Measurements from ENCODE around the gene C20orf173.

Gene C20orf173

DNA sequence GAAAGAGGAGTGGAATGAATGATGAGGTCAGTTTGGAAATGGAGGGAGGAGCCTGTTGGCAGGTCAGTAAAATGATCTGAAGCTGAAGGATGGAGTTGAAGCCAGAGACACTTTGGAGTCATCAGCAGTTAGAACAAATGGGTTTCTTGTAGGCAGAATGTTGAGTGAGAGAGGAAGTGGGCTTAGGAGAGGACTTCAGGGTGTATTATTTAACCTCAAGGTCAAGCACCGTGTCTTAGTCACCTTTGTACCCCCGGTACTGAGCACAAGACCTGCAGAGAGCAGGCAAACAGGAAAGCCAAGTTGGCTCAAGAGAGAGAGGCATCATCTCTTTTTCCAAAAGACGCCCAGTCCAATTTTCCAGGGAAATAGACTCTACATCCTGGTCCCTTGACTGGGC lies 23.3 kb downstream of the C20orf173 start:
- DNase-seq = no peak

- DNase-seq = no peak
Measured at GRCh38 chr20:35504751-35505150, 24.7 kb downstream of the C20orf173 start.

GRCh38 chr20:35503841-35504561 lies 25.5 kb downstream of the C20orf173 start:
- no peak for DNase-seq

DNA sequence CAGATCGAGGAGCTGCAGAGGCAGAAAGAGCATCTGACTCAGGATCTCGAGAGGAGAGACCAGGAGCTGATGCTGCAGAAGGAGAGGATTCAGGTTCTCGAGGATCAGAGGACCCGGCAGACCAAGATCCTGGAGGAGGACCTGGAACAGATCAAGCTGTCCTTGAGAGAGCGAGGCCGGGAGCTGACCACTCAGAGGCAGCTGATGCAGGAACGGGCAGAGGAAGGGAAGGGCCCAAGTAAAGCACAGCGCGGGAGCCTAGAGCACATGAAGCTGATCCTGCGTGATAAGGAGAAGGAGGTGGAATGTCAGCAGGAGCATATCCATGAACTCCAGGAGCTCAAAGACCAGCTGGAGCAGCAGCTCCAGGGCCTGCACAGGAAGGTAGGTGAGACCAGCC lies 26.2 kb downstream of the C20orf173 start:
- DNase-seq = no peak

DNA sequence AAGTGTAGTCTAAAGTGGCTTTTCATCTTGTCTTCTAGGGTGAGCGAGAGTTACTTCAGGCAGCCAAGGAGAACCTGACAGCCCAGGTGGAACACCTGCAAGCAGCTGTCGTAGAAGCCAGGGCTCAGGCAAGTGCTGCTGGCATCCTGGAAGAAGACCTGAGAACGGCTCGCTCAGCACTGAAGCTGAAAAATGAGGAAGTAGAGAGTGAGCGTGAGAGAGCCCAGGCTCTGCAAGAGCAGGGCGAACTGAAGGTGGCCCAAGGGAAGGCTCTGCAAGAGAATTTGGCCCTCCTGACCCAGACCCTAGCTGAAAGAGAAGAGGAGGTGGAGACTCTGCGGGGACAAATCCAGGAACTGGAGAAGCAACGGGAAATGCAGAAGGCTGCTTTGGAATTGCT lies 27.1 kb downstream of the C20orf173 start:
- DNase-seq = no peak

GRCh38 chr20:35499271-35499670 lies 30.2 kb downstream of the C20orf173 start:
- no peak for DNase-seq

DNA sequence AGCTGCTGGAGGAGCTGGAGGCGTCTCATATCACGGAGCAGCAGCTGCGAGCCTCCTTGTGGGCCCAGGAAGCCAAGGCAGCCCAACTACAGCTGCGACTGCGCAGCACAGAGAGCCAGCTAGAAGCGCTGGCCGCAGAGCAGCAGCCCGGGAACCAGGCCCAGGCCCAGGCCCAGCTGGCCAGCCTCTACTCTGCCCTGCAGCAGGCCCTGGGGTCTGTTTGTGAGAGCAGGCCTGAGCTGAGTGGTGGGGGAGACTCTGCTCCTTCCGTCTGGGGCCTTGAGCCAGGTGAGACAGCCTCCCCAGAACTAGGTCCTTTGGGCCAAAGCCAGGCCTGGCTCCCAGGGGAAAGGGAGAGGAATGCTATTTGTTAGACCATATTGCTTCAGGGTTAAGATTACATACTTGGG lies 31.7 kb downstream of the C20orf173 start:
- no peak for DNase-seq

GRCh38 chr20:35497320-35497719 lies 32.1 kb downstream of the C20orf173 start:
- DNase-seq = no peak

- no peak for DNase-seq
Measured at GRCh38 chr20:35496481-35496880, 33.0 kb downstream of the C20orf173 start.

GRCh38 chr20:35492352-35492751 lies 37.1 kb downstream of the C20orf173 start:
- no peak for DNase-seq

GRCh38 chr20:35491823-35492222 lies 37.6 kb downstream of the C20orf173 start:
- no peak for DNase-seq

DNA sequence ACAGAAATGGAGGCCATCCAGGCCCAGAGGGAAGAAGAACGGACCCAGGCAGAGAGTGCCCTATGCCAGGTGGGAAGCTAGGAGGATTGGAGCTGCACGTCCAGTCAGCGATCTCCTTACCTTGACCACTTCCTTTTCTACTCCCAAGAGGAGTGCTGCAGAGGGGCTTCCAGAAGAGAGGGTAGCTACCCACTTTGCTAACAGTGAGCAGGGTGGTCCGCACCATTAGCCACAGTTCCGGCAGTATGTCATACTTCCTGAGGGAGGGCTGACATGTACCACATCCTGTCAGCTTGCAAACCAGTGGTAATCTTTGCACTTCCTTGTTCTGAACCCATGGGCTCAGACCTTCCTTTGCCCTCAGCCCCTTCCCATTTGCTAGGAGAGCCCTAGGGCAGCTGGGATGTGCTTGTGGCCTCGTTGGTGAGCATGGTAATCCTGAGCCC lies 38.7 kb downstream of the C20orf173 start:
- no peak for DNase-seq

DNA sequence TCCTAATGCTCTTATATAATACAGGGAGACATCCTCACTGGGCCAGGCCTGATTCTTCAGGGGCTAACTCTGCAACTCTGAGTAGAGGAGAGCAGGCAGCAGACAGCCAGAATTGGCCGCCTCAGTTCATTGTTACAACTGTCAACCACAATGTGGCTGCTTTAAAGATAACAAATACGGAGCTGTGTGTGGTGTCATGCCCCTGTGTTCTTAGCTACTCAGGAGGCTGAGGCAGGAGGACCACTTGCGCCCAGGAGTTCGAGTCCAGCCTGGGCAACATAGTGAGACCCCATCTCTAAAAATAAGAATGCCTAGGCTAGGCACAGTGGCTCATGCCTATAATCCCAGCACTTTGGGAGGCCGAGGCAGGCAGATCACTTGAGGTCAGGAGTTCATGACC lies 39.7 kb downstream of the C20orf173 start:
- no peak for DNase-seq

DNA sequence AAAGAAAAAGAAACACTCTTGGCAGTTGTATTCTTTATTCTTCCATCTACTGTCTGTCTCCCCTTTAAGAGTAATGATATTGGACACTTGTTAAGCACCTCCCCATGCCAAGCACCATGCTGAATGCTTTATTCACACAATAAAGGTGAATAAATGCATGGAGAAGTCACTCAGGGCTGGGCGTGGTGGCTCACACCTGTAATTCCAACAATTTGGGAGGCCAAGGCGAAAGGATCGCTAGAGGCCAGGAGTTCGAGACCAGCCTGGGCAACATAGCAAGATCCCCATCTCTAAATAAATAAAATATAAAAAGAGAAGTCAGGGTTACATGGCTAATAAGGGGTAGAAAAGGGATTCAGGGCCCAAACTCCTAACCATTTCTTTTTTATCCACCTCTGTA lies 42.0 kb downstream of the C20orf173 start:
- no peak for DNase-seq

DNA sequence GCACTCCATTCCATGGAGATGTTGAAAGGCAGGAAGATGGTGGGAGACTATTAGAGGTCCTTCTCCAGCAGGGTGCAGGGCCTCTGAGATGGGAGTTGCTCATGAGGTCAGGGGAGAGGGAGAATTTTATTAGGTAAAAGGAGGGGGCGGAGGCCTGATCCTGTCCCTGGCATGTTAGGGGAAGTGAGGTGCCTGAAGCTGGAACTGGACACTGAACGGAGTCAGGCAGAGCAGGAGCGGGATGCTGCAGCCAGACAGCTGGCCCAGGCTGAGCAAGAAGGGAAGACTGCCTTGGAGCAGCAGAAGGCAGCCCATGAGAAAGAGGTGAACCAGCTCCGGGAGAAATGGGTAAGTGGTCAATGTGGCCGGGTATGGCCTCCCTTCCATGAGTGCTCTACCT lies 49.7 kb downstream of the C20orf173 start:
- DNase-seq = no peak

DNA sequence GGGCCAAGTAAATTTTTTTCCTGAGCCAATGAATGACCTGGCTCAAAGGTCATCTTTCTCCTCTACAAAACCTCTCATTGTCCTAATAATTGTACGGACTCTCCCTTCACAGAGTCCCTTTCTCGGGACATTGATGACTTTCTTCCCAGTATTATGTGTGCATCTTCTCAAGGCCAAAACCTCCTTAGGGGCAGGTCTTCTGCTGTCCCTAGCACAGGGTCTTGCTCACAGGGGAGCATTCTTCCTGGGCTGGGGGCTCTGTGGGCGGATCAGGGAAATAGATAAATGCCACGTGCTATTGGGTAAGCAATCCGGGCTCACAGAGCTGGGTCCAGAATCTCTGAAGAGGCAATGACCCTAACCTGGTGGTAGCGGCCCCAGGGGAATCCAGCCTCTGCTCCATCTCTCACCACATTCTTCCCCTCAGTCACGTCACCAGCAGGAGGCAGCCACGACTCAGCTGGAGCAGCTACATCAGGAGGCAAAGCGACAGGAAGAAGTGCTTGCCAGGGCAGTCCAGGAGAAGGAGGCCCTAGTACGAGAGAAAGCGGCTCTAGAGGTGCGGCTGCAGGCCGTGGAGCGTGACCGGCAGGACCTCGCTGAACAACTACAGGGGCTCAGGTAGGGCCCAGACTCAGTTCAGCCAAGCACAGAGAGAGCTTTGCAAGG lies 50.5 kb downstream of the C20orf173 start:
- no peak for DNase-seq

All from NCI-H2029 (cell line).